ENCODE results near the gene CCK. TPM values are rescaled to one million over a fixed set of nuclear protein-coding genes. Genes with fewer than 3 reads are reported as not detected.
"Not testable (repeated sequence)": the region's sequence is repeated elsewhere in the genome, so short reads cannot be mapped to it uniquely, and the experiment has no call there.

CCK gene
- total RNA-seq (2014; rRNA removed; shearing (Covaris generic)): not detected in 2 replicates

- DNase-seq: no peak
- Histone ChIP-seq H3K4me1 (no peaks in the 10 kb centered on the region), H3K27me3 (no peaks in the 10 kb centered on the region), H3K9me3 (replicated peaks) (no peaks in the 10 kb centered on the region), H3K4me3 (no peak within 1 kb of the TSS), H3K36me3 (no peaks in the 10 kb centered on the region), H3K27ac (no peak within 1 kb of the TSS)
These were observed at the start of gene CCK for GRCh38 chr3:42266085-42266484. Gene CCK (minus strand): TSS chr3:42266185. CDS start chr3:42263630, 2,555 bp downstream.

GRCh38 chr3:42314411-42314810 is 48.4 kb upstream of the CCK start:
- Histone ChIP-seq H3K27ac (no peak overlapping the region), H3K4me1 (no peaks in the 10 kb centered on the region), H3K9me3 (replicated peaks) (no peaks in the 10 kb centered on the region), H3K4me3 (no peak overlapping the region), H3K36me3 (no peaks in the 10 kb centered on the region), H3K27me3 (no peaks in the 10 kb centered on the region)
- DNase-seq: no peak

GRCh38 chr3:42308651-42309050 is 42.7 kb upstream of the CCK start:
- H3K9me3 ChIP-seq (replicated peaks): no peaks in the 10 kb centered on the region
- DNase-seq: no peak
- H3K4me1 ChIP-seq: no peaks in the 10 kb centered on the region
- H3K27me3 ChIP-seq: no peaks in the 10 kb centered on the region
- H3K4me3 ChIP-seq: no peak overlapping the region
- H3K27ac ChIP-seq: no peak overlapping the region
- H3K36me3 ChIP-seq: no peaks in the 10 kb centered on the region

- no peaks in the 10 kb centered on the region for H3K4me1 ChIP-seq
- no peaks in the 10 kb centered on the region for H3K9me3 ChIP-seq (replicated peaks)
- no peak for DNase-seq
- no peaks in the 10 kb centered on the region for H3K36me3 ChIP-seq
- no peak overlapping the region for H3K4me3 ChIP-seq
- H3K27ac ChIP-seq: no peak overlapping the region
- H3K27me3 ChIP-seq: no peaks in the 10 kb centered on the region
These were observed 40.5 kb upstream of the CCK start for GRCh38 chr3:42306499-42306898.

GRCh38 chr3:42302924-42303634 is 37.1 kb upstream of the CCK start:
- no peaks in the 10 kb centered on the region for H3K4me1 ChIP-seq
- no peak for DNase-seq
- no peaks in the 10 kb centered on the region for H3K27me3 ChIP-seq
- no peaks in the 10 kb centered on the region for H3K36me3 ChIP-seq
- H3K27ac ChIP-seq: no peak overlapping the region
- no peak overlapping the region for H3K4me3 ChIP-seq
- H3K9me3 ChIP-seq (replicated peaks): no peaks in the 10 kb centered on the region

- H3K27ac ChIP-seq: no peak overlapping the region
- H3K36me3 ChIP-seq: no peaks in the 10 kb centered on the region
- no peaks in the 10 kb centered on the region for H3K9me3 ChIP-seq (replicated peaks)
- H3K4me1 ChIP-seq: no peaks in the 10 kb centered on the region
- no peaks in the 10 kb centered on the region for H3K27me3 ChIP-seq
- DNase-seq: no peak
- H3K4me3 ChIP-seq: no peak overlapping the region
These were observed 35.6 kb upstream of the CCK start for GRCh38 chr3:42301446-42302175.

- Histone ChIP-seq H3K4me3 (no peak overlapping the region), H3K9me3 (replicated peaks) (no peaks in the 10 kb centered on the region), H3K27ac (no peak overlapping the region), H3K4me1 (no peaks in the 10 kb centered on the region), H3K27me3 (no peaks in the 10 kb centered on the region), H3K36me3 (no peaks in the 10 kb centered on the region)
- no peak for DNase-seq
These were observed 34.8 kb upstream of the CCK start for GRCh38 chr3:42300778-42301177.

- Histone ChIP-seq H3K4me3 (no peak overlapping the region), H3K27me3 (no peaks in the 10 kb centered on the region), H3K4me1 (no peaks in the 10 kb centered on the region), H3K36me3 (no peaks in the 10 kb centered on the region), H3K9me3 (replicated peaks) (no peaks in the 10 kb centered on the region), H3K27ac (no peak overlapping the region)
- DNase-seq: peak; percentile 28 to 54
These were observed 34.0 kb upstream of the CCK start for GRCh38 chr3:42300013-42300412.

- Histone ChIP-seq H3K4me1 (no peaks in the 10 kb centered on the region), H3K27ac (no peak overlapping the region)
These were observed 32.3 kb upstream of the CCK start for GRCh38 chr3:42298259-42298658.

GRCh38 chr3:42292009-42292408 is 26.0 kb upstream of the CCK start:
- Histone ChIP-seq H3K36me3 (no peaks in the 10 kb centered on the region), H3K27ac (no peak overlapping the region), H3K4me1 (no peaks in the 10 kb centered on the region), H3K9me3 (replicated peaks) (no peaks in the 10 kb centered on the region), H3K4me3 (no peak overlapping the region), H3K27me3 (no peaks in the 10 kb centered on the region)
- no peak for DNase-seq

More at GRCh38 chr3:42298259-42298658, 32.3 kb upstream of the CCK start:
- no peak for DNase-seq
- no peaks in the 10 kb centered on the region for H3K27me3 ChIP-seq
- H3K36me3 ChIP-seq: no peaks in the 10 kb centered on the region
- H3K9me3 ChIP-seq (replicated peaks): no peaks in the 10 kb centered on the region
- no peak overlapping the region for H3K4me3 ChIP-seq

- DNase-seq: no peak
- no peaks in the 10 kb centered on the region for H3K4me1 ChIP-seq
- no peaks in the 10 kb centered on the region for H3K27me3 ChIP-seq
- no peak overlapping the region for H3K4me3 ChIP-seq
- H3K27ac ChIP-seq: no peak overlapping the region
- H3K9me3 ChIP-seq (replicated peaks): no peaks in the 10 kb centered on the region
- no peaks in the 10 kb centered on the region for H3K36me3 ChIP-seq
These were observed 25.2 kb upstream of the CCK start for GRCh38 chr3:42290966-42291714.

- no peaks in the 10 kb centered on the region for H3K9me3 ChIP-seq (replicated peaks)
- no peaks in the 10 kb centered on the region for H3K36me3 ChIP-seq
- no peaks in the 10 kb centered on the region for H3K4me1 ChIP-seq
- no peak overlapping the region for H3K4me3 ChIP-seq
- H3K27ac ChIP-seq: no peak overlapping the region
- H3K27me3 ChIP-seq: no peaks in the 10 kb centered on the region
- DNase-seq: no peak
These were observed 23.0 kb upstream of the CCK start for GRCh38 chr3:42289026-42289425.

GRCh38 chr3:42288385-42288784 is 22.4 kb upstream of the CCK start:
- no peaks in the 10 kb centered on the region for H3K4me1 ChIP-seq

GRCh38 chr3:42287423-42287822 is 21.4 kb upstream of the CCK start:
- DNase-seq; H3K36me3 ChIP-seq; H3K4me3 ChIP-seq; H3K27me3 ChIP-seq; H3K27ac ChIP-seq; H3K4me1 ChIP-seq; H3K9me3 ChIP-seq (replicated peaks): not testable (repeated sequence)

More at GRCh38 chr3:42288385-42288784, 22.4 kb upstream of the CCK start:
- no peak for DNase-seq
- H3K4me3 ChIP-seq: no peak overlapping the region
- H3K9me3 ChIP-seq (replicated peaks): no peaks in the 10 kb centered on the region
- H3K27me3 ChIP-seq: no peaks in the 10 kb centered on the region
- H3K36me3 ChIP-seq: no peaks in the 10 kb centered on the region
- H3K27ac ChIP-seq: no peak overlapping the region

- Histone ChIP-seq H3K4me3 (no peak overlapping the region), H3K36me3 (no peaks in the 10 kb centered on the region), H3K4me1 (no peaks in the 10 kb centered on the region), H3K27me3 (no peaks in the 10 kb centered on the region), H3K27ac (no peak overlapping the region), H3K9me3 (replicated peaks) (no peaks in the 10 kb centered on the region)
- no peak for DNase-seq
These were observed 11.7 kb upstream of the CCK start for GRCh38 chr3:42277676-42278075.
